Ovary (tissue), 3 donors: ENCODE results near the gene POTEB3.
"Not testable (repeated sequence)": the region's sequence is repeated elsewhere in the genome, so short reads cannot be mapped to it uniquely, and the experiment has no call there.

ENCODE experiments used
- CTCF ChIP-seq, 3 donors: fragments of 450-650 bp in 2 of 3; fragments of 200-600 bp in 1 of 3; IDR thresholded peaks; one replicate each; pipeline versions ENCODE4 v1.5.1 to v1.8.0; 2016 to 2022; ENCODE audit warnings: antibody characterized with exemption in 3 of 3, mild to moderate bottlenecking in 1 of 3
- POLR2A ChIP-seq: fragments of 450-650 bp; IDR thresholded peaks from one replicate; pipeline ENCODE4 v1.6.1; 2017; ENCODE audit warnings: antibody characterized with exemption, mild to moderate bottlenecking, moderate library complexity
- donor health status: DM: no; HTN: no; CAD: no.

GRCh38 chr15:21453683-21454082 is 13.4 kb upstream of the POTEB3 start:
- TF ChIP-seq CTCF (IDR thresholded peaks at IDR 0.05); POLR2A: not testable (repeated sequence)
